ENCODE results near the gene TAF4.

TAF4 gene

DNA sequence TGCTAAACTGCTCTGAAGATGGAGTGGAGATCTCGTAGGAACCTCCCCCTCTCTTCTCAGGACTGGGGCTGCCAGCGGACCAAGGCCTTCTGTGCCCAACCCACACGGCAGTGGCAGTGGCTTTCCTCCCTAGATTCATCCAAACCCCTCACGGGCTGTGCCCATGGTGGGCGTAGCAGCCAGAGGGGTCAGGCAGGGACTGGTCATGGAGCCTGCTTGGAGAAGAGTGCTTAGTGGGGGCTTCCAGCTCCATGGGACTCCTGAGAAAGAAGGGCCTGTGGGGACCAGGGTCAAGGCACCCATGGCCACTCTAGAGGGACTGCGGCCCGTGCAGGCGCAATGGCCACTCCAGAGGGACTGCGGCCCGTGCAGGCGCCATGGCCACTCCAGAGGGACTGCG lies 86.6 kb downstream of the TAF4 start:
- no peak overlapping the region for H3K4me3 ChIP-seq (ENCODE audit: low read depth, low read length)
- TF ChIP-seq, protein P1, sequence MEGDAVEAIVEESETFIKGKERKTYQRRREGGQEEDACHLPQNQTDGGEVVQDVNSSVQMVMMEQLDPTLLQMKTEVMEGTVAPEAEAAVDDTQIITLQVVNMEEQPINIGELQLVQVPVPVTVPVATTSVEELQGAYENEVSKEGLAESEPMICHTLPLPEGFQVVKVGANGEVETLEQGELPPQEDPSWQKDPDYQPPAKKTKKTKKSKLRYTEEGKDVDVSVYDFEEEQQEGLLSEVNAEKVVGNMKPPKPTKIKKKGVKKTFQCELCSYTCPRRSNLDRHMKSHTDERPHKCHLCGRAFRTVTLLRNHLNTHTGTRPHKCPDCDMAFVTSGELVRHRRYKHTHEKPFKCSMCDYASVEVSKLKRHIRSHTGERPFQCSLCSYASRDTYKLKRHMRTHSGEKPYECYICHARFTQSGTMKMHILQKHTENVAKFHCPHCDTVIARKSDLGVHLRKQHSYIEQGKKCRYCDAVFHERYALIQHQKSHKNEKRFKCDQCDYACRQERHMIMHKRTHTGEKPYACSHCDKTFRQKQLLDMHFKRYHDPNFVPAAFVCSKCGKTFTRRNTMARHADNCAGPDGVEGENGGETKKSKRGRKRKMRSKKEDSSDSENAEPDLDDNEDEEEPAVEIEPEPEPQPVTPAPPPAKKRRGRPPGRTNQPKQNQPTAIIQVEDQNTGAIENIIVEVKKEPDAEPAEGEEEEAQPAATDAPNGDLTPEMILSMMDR (IDR thresholded peaks at IDR 0.05; ENCODE audit: insufficient read depth, low read depth, low read length, missing control alignments) = no peak
- no peak for DNase-seq (ENCODE audit: low read depth)

DNA sequence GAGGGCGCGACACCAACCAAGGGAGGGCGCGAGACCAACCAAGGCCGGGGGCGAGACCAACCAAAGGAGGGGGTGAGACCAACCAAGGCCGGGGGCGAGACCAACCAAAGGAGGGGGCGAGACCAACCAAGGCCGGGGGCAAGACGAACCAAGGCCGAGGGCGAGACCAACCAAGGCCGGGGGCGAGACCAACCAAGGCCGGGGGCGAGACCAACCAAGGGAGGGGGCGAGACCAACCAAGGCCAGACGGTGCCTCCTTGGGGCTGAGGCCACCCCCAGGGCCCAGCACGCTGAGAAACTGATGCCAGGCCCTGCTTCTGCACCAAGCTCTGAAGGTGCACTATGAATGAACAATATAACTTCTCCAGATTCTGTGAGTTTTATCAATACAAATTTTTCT lies 87.2 kb downstream of the TAF4 start:
- DNase-seq (ENCODE audit: low read depth) = no peak
- TF ChIP-seq, protein P1 (IDR thresholded peaks at IDR 0.05; ENCODE audit: insufficient read depth, low read depth, low read length, missing control alignments) = no peak
- H3K4me3 ChIP-seq (ENCODE audit: low read depth, low read length) = no peak overlapping the region

DNA sequence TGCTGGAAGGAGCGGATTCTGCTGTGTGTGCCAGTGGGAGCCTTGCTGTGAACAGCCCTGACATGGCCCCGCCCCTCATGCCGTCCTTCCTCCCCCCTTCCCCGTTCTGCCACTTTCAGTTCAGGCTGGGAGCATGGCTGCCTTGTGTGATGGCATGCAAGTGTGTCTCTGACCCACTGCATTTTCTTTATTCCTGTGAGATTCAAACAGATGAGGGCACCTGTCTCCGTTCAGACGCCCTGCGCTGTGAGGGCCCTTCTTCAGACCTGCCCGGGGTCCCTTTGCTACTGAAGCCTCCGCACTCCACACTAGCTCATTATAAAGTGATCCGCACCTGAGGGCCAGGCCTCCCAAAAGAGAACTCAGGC lies 88.3 kb downstream of the TAF4 start:
- no peak for DNase-seq (ENCODE audit: low read depth)
- TF ChIP-seq, protein P1 (IDR thresholded peaks at IDR 0.05; ENCODE audit: insufficient read depth, low read depth, low read length, missing control alignments) = no peak
- H3K4me3 ChIP-seq (ENCODE audit: low read depth, low read length) = no peak overlapping the region

DNA sequence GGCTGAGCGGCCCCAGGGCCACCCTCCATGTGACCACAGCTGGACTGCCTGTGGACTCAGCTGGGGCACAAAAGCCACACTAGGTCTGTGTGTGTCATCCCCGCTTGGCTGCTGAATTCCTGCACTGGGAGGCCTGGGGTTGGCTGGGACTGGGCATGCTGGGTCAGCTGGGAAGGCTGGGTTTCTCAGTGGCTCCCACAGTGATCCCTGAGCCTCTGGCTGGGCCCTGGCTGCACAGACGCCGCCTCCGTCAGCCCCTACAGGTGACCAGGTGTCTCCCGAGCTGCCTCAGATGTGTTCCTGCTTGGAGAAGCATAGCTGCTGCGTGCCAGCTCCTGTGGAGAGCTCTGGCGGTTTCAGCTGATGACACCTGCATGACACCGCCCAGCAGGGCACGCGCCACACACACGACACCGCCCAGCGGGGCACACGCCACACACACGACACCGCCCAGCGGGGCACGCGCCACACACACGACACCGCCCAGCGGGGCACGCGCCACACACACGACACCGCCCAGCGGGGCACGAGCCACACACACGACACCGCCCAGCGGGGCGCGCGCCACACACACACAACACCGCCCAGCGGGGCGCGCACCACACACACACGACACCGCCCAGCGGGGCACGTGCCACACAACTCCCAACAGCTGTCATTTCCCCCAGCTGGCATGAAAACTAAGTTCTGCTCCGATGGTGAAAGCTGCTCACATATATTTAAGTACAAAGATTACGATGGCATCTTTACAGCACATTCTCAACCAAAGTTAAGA lies 88.8 kb downstream of the TAF4 start:
- TF ChIP-seq, protein P1 (IDR thresholded peaks at IDR 0.05; ENCODE audit: insufficient read depth, low read depth, low read length, missing control alignments) = no peak
- no peak for DNase-seq (ENCODE audit: low read depth)
- no peak overlapping the region for H3K4me3 ChIP-seq (ENCODE audit: low read depth, low read length)

DNA sequence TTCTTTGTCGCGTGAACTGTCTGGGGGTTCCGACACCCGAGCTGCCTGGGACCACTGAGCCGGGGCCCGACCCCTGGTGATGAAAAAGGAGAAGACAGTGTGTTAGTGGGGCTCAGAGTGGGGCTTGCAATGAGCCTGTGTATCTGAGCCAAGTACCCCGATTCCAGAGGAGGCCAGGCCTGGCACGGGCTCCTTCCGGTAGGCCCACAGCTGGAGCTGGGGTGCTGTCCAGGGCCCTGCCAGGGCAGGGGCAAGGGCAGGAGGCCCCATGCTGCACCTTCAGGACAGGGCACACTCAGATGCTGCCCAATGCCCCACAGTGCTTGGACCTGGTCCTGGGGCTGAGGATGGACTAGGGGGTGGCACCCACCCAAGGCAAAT lies 89.4 kb downstream of the TAF4 start:
- TF ChIP-seq, protein P1 (IDR thresholded peaks at IDR 0.05; ENCODE audit: insufficient read depth, low read depth, low read length, missing control alignments) = no peak
- no peak for DNase-seq (ENCODE audit: low read depth)
- H3K4me3 ChIP-seq (ENCODE audit: low read depth, low read length) = no peak overlapping the region

DNA sequence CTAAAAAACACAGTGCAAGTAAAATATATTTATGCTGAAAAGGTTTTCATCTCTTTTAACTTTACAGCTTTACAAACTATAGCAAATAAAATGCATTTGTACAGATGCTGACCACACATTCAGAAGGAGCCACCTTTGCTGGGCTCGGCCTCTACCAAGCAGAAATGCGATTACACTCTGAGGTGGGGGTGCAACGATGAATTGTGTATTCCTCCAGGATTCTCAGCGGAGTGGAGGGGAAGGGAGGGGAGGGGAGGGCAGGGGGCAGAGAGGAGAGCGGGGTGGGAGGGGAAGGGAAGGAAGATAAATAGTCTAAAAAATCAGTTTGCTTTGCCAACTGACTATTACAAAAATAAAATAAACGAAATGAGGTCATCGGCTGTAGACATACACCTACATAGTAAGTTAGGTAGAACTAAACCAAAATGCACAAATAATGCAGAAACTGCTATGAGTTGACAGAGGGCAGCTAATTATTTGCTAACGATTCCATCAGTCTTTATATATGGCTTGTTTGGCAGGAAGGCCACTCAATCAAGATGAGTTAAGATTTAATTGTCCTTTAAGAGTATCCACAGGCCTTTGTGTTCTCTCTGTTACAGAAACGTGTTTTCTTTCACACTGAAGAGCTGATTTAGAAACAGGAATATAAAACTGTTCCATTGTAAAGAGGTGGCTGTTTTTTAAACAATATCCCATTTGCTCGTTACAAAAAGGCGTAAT lies 90.1 kb downstream of the TAF4 start:
- H3K4me3 ChIP-seq (ENCODE audit: low read depth, low read length) = no peak overlapping the region
- TF ChIP-seq, protein P1 (IDR thresholded peaks at IDR 0.05; ENCODE audit: insufficient read depth, low read depth, low read length, missing control alignments) = no peak
- DNase-seq (ENCODE audit: low read depth) = no peak

Measured in GM12865 (cell line).